Neutrophil (primary cell): Measurements from ENCODE around the gene BAHCC1.

Source experiments
- H3K27ac ChIP-seq: fragments of 200-600 bp; sonication (generic); 2 replicates; pipeline ENCODE4 v1.5.1; 2016; ENCODE audit warnings: mild to moderate bottlenecking, moderate library complexity
- H3K27me3 ChIP-seq: fragments of 200-600 bp; sonication (generic); 2 replicates; pipeline ENCODE4 v1.6.0; 2016; ENCODE audit warnings: mild to moderate bottlenecking
- H3K36me3 ChIP-seq: fragments of 200-600 bp; sonication (generic); 2 replicates; pipeline ENCODE4 v1.5.1; 2017
- H3K4me1 ChIP-seq, 2 experiments: fragments of 200-600 bp in 1 of 2; sonication (generic) in 1 of 2; 1 replicate in 1 of 2; 2 replicates in 1 of 2; pipeline versions ENCODE4 v1.5.1 to v1.6.1; 2013 to 2016; ENCODE audit warnings: low read depth in 1 of 2, low read length in 1 of 2, mild to moderate bottlenecking in 1 of 2, moderate library complexity in 1 of 2; ENCODE audit not compliant: control insufficient read depth in 1 of 2, insufficient read depth in 1 of 2
- H3K4me3 ChIP-seq, 2 experiments: fragments of 200-600 bp in 1 of 2; sonication (generic) in 1 of 2; 1 replicate in 1 of 2; 2 replicates in 1 of 2; pipeline ENCODE4 v1.5.1; 2013 to 2016; ENCODE audit warnings: low read depth in 1 of 2, low read length in 1 of 2, mild to moderate bottlenecking in 1 of 2, moderate library complexity in 1 of 2
- H3K9me3 ChIP-seq: fragments of 200-600 bp; sonication (generic); 2 replicates; pipeline ENCODE4 v1.5.1; 2016
- CTCF ChIP-seq: fragments of 200-600 bp; sonication (generic); IDR thresholded peaks from 2 replicates; pipeline ENCODE4 v1.5.1; 2016; ENCODE audit warnings: antibody characterized with exemption

The BAHCC1 gene

GRCh38 chr17:81432941-81433340, 37.7 kb downstream of the BAHCC1 start:
- Histone ChIP-seq H3K4me1 (peaks cover 13 to 26% of the 10 kb centered on the region in 2 experiments), H3K9me3 (no peaks in the 10 kb centered on the region), H3K27ac (no peak overlapping the region), H3K36me3 (no peaks in the 10 kb centered on the region), H3K4me3 (no peak overlapping the region), H3K27me3 (peaks cover 34% of the 10 kb centered on the region)
- TF ChIP-seq CTCF: no peak

GRCh38 chr17:81433656-81434055, 38.4 kb downstream of the BAHCC1 start:
- H3K27me3 ChIP-seq: peaks cover 33% of the 10 kb centered on the region
- TF ChIP-seq CTCF: no peak
- no peak overlapping the region for H3K4me3 ChIP-seq
- H3K4me1 ChIP-seq: peaks cover 6 to 21% of the 10 kb centered on the region in 2 experiments
- no peaks in the 10 kb centered on the region for H3K9me3 ChIP-seq
- no peaks in the 10 kb centered on the region for H3K36me3 ChIP-seq
- no peak overlapping the region for H3K27ac ChIP-seq

GRCh38 chr17:81434072-81434471, 38.8 kb downstream of the BAHCC1 start:
- H3K27ac ChIP-seq: no peak overlapping the region
- H3K4me1 ChIP-seq: peaks cover 2 to 21% of the 10 kb centered on the region in 2 experiments
- peaks cover 33% of the 10 kb centered on the region for H3K27me3 ChIP-seq
- no peaks in the 10 kb centered on the region for H3K9me3 ChIP-seq
- no peak for TF ChIP-seq CTCF
- H3K4me3 ChIP-seq: no peak overlapping the region
- H3K36me3 ChIP-seq: no peaks in the 10 kb centered on the region

GRCh38 chr17:81434681-81435417, 39.6 kb downstream of the BAHCC1 start:
- no peak overlapping the region for H3K4me3 ChIP-seq
- no peaks in the 10 kb centered on the region for H3K9me3 ChIP-seq
- H3K27me3 ChIP-seq: peaks cover 33% of the 10 kb centered on the region
- TF ChIP-seq CTCF: no peak
- H3K4me1 ChIP-seq: peaks cover 0 to 14% of the 10 kb centered on the region in 2 experiments
- no peak overlapping the region for H3K27ac ChIP-seq
- no peaks in the 10 kb centered on the region for H3K36me3 ChIP-seq

GRCh38 chr17:81435652-81436293, 40.5 kb downstream of the BAHCC1 start:
- Histone ChIP-seq H3K27me3 (peaks cover 27% of the 10 kb centered on the region), H3K27ac (no peak overlapping the region), H3K4me3 (no peak overlapping the region), H3K4me1 (peaks cover 0 to 6% of the 10 kb centered on the region in 2 experiments), H3K9me3 (no peaks in the 10 kb centered on the region), H3K36me3 (no peaks in the 10 kb centered on the region)
- no peak for TF ChIP-seq CTCF
